ENCODE results near the gene SRC.
"Not testable (repeated sequence)": the region's sequence is repeated elsewhere in the genome, so short reads cannot be mapped to it uniquely, and the experiment has no call there.

Gene SRC

DNA sequence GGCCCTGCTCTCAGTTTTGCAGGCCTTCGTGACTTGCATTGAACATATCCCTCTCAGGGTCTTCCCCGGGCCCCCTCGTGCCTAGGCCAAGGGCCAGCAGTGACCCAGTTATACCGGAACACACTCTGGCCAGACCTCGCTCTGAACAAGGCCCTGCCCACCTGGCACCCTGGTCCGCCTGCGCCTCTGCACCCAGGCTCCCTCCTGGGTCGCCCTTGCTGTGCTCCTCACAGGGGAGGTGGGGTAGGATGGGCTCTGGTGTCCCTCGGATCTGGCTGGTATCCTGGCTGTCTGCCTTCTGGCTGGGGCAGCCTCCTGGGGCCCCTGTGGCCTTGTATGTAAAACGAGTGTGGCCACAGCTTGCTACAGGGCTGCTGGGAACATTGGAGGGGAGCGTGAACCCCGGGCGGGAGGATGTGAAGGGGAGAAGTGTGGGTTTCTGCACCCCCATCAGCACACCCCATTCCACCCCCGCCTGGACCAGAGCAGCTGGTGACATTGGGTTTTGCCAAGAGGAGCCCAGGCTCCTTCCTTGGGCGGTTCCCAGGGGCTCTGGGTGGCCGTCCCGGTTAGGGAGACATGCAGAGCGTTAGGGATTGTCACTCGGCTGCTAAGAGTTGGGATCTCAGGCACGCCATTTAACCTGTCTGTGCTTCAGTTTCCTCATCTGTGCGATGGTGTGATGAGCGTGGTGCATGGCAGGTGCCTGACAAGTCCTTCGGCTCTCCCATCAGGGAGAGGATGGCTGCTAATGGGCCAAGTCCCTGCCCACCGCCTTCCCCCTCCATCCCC, 17.5 kb downstream of the SRC start:
- DNase-seq (ENCODE audit: low read depth in 3 of 3): no peak

- DNase-seq (ENCODE audit: low read depth in 3 of 3): no peak
Measured at GRCh38 chr20:37364013-37364926, 18.3 kb downstream of the SRC start.

DNA sequence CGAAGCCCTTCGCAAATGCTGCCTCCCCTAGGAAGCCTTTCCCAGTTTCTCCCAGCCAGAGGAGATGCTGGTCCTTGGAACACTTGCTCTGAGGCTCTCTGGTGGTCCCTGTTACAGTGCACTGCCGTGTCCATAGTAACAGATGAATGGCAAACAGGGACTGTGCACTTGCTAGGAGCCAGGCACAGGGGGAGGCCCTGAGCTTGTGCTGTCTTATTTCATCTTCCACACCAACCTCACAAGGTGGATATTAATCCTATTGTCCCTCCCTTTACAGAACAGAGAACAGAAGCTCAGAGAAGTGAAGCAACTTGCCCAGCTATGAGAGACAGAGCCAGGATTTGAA, 19.0 kb downstream of the SRC start:
- no peak for DNase-seq (ENCODE audit: low read depth in 3 of 3)

- no peak for DNase-seq (ENCODE audit: low read depth in 3 of 3)
Measured at GRCh38 chr20:37365760-37366638, 20.1 kb downstream of the SRC start.

DNA sequence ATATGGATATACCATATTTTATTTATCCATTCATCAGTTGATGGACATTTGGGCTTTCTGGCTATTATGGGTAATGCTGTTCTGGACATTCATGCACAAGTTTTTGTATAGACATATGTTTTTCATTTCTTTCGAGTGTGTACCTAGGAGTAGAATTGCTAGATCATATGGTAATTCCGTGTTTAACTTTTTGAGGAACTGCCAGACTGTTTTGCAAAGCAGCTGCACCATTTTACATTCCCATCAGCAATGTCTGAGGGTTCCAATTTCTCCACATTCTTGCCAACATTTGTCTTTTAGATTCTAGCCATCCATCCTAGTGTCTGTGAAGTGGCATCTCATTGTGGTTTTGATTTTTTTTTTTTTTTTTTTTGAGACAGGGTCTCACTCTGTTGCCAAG, 20.8 kb downstream of the SRC start:
- no peak for DNase-seq (ENCODE audit: low read depth in 3 of 3)

GRCh38 chr20:37369846-37370245, 23.9 kb downstream of the SRC start:
- DNase-seq (ENCODE audit: low read depth in 3 of 3): no peak

- DNase-seq (ENCODE audit: low read depth in 3 of 3): not testable (repeated sequence)
Measured at GRCh38 chr20:37371845-37372244, 25.9 kb downstream of the SRC start.

DNA sequence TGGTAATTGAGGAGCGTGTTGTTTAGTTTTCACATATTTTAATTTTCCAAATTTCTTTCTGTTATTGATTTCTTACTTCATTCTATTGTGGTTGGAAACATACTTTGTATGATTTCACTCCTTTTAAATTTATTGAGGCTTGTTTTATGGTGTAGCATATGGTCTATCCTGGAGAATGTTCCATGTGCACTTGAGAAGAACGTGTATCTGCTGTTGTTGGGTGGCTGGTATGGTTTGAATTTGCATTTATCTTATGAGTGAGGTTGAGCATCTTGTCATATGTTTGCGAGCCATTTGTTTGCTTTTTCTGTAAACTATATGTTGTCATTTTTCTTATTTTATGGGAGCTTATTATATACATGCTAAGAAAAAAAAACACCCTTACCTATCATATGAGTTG, 26.5 kb downstream of the SRC start:
- DNase-seq (ENCODE audit: low read depth in 3 of 3): no peak

- no peak for DNase-seq (ENCODE audit: low read depth in 3 of 3)
Measured at GRCh38 chr20:37373020-37373598, 27.2 kb downstream of the SRC start.

DNA sequence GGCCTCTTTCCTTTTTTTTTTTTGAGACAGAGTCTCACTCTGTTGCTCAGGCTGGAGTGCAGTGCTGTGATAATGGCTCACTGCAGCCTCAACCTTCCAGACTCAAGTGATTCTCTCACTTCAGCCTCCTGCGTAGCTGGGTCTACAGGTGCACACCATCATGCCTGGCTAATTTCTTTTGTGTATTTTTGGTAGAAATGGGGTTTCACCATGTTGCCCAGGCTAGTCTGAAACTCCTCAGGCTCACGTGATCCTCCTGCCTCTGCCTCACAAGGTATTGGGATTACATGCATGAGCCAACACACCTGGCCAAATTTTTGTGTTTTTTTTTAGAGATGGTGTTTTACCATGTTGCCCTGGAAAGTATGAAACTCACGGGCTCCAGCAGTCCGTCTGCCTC, 29.3 kb downstream of the SRC start:
- no peak for DNase-seq (ENCODE audit: low read depth in 3 of 3)

- DNase-seq (ENCODE audit: low read depth in 3 of 3): no peak
Measured at GRCh38 chr20:37376324-37376723, 30.4 kb downstream of the SRC start.

- no peak for DNase-seq (ENCODE audit: low read depth in 3 of 3)
Measured at GRCh38 chr20:37376791-37377190, 30.9 kb downstream of the SRC start.

DNA sequence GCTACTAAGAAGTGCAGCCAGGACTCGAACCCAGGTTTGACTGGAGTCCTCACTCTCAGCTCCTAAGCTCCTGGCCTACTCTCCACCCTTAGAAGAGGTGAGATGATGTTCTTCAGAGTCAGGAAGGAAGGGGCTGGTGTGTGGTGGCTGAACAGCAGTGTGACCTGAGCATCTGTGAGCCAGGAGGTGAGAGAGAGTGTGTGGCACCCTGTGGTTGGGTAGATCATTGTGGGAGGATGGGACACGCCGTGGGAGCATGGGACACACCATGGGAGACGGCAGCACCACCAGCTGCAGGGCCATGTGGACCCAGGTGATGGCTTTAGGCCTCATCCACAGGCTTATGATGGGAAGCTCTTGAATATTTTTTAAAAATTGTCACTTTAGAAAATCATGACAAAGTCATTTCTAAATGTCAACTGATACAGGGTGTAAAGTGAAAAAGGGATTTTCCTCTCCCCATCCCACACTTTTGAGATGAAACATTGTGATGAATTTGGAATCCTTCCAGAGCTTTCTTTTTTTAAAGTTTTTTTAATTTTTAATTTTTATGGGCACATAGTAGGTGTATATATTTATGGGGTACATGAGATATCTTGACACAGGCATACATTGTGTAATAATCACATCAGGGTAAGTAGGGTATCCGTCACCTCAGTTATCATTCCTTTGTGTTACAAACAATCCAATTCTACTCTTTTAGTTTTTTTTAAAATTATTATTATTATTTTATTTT, 31.6 kb downstream of the SRC start:
- DNase-seq (ENCODE audit: low read depth in 3 of 3): no peak

DNA sequence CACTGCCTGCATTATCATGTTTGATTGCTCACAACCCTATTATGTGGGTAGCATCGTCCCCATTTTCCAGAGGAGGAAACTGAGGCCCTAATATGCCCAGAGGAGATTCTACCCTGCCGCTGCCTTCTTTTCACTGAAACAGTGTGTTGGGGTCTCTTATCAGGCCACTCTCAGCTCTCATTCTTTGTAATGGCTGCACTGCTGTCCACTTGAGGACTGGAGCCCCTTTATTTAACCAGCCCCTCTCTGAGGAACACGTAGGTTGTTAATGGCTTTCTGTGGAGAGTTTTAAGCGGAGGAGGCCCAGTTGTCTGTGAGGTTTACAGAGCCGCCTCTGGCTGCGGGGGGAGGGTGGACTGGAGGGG, 32.5 kb downstream of the SRC start:
- DNase-seq (ENCODE audit: low read depth in 3 of 3): no peak

GRCh38 chr20:37378785-37379598, 33.1 kb downstream of the SRC start:
- no peak for DNase-seq (ENCODE audit: low read depth in 3 of 3)

DNA sequence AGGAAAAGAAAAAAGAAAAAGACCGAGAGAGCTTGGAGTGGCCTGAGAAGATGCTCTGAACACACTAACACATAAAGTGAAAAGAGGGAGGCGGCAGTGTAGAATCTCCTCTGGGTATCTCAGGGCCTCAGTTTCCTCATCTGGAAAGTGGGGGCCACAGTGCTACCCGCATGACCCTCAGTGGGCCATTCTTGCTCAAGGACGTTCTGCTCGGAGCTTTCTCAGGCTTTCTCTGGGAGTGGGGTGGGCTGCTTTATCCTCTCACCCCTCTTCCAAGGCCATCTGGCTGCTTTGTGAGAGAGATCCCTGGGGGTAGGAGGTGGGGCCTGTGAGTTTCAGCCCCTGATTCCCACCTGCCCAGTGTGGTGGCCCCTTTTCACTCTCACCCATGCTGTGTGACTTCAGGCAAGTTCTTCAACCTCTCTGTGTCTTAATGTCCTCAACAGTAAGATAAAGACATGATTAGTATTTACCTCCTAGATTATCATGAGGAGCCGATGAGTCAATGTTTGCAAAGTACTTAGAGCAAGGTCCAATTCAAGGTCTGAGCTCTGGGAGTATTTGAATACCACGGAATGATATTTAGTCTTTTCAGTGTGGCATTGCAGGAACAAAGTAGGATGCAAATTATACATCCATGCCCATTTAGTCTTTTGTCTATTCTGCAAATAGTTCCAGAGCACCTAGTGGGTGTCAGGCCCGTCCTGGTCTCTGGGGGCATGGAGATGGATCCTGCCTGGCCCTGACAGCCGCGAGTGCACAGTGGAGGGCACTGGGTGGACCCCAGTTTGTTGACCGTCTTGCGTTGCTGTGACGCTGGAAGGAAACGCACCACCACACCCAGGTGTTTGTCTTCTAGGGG, 34.3 kb downstream of the SRC start:
- no peak for DNase-seq (ENCODE audit: low read depth in 3 of 3)

- no peak for DNase-seq (ENCODE audit: low read depth in 3 of 3)
Measured at GRCh38 chr20:37380864-37381579, 35.1 kb downstream of the SRC start.

DNA sequence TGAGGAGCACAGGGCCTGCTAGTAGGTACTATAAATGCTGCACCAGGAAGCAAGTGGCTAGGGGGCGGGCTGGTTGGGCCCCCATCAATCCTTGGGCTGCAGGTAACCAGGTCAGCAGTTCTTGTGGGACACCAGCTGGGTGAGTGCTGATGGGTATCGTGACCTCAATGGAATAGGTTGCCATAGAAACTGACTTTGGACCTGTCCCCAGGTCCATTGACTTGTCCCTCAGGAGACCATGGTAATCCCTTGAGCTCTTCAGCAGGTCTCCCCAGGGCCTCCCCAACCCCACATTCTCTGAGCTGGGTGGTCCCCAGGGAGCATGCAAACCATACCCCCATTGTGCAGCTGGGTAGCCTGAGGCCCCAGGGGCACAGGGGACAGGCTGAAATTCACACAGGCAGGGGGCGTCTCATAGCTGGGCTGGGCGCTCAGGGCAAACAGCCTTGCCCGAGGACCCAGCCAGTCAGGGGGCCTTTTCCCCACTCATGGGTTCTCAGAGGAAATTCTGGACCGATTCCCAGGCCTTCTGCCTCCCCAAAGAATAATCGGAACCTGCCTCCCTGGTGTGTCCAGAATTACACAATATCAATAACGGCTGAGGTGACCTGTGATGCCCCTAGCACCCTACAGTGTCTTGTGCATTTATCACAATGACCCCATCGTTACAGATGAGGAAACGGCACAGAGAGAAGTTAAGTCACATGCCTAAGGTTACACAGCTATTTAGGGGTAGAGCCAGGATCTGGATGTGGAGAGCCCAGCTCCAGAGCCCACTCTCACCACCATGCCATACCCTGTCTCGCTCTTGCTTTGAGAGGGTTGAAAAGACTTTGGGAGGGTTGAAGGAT, 35.9 kb downstream of the SRC start:
- no peak for DNase-seq (ENCODE audit: low read depth in 3 of 3)

Data from stimulated activated CD4-positive, alpha-beta T cell treated with anti-CD3 and anti-CD28 coated beads, TNF-alpha, amount 100 ng/mL, for 24 hours (primary cell).